SH-SY5Y (cell line): ENCODE measurements around the gene CREB1.

ENCODE experiments used
- GATA2 ChIP-seq: IDR thresholded peaks from 2 replicates; pipeline ENCODE4 v1.6.1; 2011; ENCODE audit warnings: mild to moderate bottlenecking, low read depth, low read length
- GATA3 ChIP-seq: IDR thresholded peaks from 2 replicates; pipeline ENCODE4 v1.6.1; 2011; ENCODE audit warnings: low read depth, mild to moderate bottlenecking, low read length, moderate library complexity

DNA sequence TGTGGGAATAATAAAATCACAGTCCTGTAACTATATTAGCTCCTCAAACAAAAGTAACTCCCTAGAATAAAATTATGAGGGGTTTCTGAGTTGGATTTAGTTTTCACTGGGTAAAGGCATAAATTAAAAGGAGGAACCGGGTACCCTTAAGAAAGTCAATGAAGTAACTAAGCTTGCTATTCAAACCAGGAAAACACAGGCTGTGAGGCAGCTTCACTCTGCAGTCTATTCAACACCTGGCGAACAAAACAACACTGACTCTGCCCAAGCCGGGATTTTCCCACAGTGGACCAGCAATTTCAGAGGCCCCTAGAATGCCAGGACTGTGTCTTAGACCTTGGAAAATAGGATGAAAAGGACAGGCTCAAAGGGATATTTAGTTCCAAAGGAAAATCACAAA lies 24.6 kb upstream of the CREB1 start:
- TF ChIP-seq GATA2: no peak
- no peak for TF ChIP-seq GATA3
